T-helper 2 cell (primary cell): ENCODE measurements around the gene ACTRT2.

Experiments used
- DNase-seq, 5 experiments: peaks; one replicate each; pipeline versions ENCODE4 v3.0.0 to v3.0.0-alpha.2; 2012 to 2022

Gene ACTRT2

GRCh38 chr1:2983706-2984398 is 37.4 kb upstream of the ACTRT2 start:
- no peak for DNase-seq

GRCh38 chr1:2984399-2985061 is 36.7 kb upstream of the ACTRT2 start:
- no peak for DNase-seq

DNA sequence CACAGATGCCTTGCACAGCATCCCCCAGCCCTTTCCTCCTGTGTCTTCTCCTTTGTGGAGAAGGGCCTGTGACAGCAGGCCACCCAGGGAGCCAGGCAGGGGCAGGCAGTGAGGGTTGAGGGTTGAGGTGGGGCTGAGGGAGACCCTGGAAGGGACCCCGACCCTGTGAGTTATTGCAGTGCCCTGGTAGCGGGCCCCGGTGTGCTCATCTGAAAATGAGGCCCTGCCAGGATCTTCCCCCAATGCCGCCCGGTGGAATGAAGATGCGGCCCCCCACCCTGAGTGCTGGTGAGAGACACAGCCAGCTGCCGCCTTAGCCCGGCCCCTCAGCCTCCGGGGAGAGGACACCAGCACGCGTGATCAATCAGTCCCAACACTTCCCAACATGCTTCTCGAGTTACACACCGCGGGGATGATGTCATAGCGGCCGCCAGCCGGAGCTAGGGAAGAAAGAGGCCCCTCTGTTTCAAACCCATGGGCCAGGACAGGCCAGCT is 36.2 kb upstream of the ACTRT2 start:
- no peak for DNase-seq

DNA sequence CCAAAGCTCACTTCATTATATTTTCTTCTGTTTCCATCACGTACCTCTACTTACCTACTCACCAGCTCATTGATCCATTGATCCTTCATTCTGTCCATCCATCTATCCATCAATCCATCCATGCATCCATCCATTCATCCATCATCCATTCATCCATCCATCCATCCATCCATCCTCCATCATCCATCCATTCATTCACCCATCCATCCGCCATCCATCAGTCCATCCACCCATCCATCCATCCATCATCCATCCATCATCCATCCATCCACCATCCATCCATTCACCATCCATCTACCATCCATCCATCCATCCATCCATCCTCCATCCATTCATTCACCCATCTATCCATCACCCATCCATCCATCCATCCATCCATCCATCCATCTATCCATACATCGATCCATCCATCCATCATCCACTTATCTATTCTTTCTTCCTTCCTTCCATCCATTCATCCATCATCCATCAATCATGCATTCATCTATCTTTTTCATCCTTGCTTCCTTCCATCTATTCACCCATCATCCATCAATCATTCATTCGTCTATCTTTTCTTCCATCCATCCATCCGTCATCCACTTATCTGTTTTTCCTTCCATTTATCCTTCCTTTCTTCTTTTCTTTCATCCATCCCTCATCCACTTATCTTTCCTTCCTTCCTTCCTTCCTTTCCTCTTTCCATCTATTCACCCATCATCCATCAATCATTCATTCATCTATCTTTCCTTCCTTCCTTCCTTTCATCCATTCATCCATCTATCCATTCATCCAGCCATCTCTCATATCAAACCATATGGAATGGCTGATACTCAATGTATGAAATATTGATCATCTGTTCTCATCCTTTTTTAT is 35.3 kb upstream of the ACTRT2 start:
- DNase-seq = no peak

GRCh38 chr1:2986549-2987305 is 34.5 kb upstream of the ACTRT2 start:
- DNase-seq = no peak

- DNase-seq = no peak
Observed at GRCh38 chr1:2987773-2988172, 33.5 kb upstream of the ACTRT2 start.

DNA sequence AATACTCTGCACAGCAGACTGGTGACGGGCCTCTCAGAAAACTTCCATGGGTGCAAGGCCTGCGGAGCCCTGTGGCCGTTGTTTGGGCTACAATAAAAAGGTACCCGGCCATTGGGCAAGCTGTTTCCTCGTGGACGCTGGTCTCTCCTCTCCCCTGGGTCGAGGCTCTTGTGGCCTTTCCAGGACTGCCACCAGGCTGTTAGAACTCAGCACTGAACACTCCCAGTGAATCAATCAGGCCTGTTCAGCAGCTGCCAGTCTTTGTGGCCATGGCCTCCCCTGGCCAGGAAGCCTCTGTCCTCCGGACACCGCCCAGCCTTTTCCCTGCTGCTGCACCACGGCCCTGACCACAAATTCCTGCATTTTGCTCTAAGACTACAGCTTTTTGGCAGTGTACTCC is 33.0 kb upstream of the ACTRT2 start:
- no peak for DNase-seq

DNA sequence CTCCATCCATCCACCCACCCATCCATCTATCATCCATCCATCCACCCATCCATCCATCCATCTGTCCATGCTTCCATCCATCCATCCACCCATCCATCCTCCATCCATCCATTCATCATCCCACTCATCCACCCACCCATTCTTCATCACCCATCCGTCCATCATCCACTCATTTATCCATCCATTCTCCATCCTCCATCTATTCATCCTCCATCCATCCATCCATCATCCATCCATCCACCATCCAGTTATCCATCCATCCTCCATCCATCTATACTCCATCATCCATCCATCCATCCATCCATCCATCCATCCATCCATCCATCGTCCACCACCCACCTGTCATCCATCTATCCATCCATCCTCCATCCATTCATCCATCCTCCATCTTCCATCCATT is 32.1 kb upstream of the ACTRT2 start:
- DNase-seq = no peak

DNA sequence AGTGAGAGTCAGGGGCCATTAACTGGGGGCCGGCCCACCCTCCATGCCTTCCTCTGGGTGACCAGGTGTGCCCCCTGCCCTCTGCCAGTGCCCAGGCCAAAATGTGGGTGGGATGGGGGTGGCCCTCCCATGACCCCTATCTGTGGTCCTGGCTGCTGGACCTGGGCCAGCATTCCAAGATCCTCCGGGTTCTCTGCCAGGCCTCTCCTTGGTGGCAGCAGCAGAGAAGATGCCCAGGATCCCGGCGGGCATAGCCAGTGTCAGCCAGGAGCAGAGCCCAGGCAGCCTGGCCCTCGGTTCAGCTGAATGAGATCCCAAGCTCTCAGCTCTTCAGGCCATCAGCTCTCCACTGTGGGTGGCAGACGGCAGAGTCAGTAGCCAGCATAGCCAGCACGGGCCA is 31.3 kb upstream of the ACTRT2 start:
- no peak for DNase-seq

- no peak for DNase-seq
Observed at GRCh38 chr1:2990376-2991115, 30.7 kb upstream of the ACTRT2 start.

GRCh38 chr1:2991753-2992495 is 29.3 kb upstream of the ACTRT2 start:
- DNase-seq = no peak

DNA sequence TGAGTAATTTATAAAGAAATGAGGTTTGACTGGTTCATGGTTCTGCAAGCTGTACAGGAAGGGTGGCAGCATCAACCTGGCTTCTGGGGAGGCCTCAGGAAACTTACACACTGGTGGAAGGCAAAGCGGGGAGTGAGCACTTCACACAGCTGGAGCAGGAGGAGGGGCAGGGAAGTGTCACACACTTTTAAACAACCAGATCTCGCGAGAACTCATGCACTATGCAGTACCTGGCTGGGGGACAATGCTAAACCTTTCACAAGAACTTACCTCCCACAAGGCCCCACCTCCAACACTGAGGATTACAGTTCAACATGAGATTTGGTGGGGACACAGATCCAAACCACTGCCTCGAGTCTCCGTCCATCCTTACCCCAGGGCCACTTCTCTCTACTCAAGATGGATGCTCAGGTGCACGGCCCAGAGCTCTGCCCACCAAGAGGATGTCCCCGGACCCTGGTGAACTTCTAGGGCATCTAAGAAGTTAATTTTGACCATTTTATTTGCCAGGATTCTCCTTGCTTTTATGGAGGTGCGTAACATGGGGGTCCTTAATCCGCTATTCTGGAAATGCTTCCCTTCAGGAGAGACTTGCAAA is 22.7 kb upstream of the ACTRT2 start:
- DNase-seq = no peak

DNA sequence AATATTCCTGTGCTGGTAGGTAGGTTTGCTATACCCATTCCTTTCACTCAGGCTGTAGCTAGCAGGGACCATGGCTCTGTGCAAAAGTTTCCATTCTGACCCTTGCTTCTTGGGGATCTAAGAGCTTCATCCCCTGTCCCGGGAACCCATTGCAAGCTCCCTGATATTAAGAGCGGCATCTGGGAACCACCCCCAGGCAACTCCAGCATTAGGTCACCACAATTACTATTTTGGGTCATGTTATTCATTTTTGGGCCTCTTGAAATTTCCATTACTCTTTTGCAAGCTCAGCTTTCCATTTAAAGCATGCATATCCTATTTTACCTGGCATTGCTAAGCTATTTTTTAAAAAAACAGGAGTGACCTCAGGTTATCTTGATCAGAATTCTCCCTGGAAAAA is 22.1 kb upstream of the ACTRT2 start:
- DNase-seq = no peak

DNA sequence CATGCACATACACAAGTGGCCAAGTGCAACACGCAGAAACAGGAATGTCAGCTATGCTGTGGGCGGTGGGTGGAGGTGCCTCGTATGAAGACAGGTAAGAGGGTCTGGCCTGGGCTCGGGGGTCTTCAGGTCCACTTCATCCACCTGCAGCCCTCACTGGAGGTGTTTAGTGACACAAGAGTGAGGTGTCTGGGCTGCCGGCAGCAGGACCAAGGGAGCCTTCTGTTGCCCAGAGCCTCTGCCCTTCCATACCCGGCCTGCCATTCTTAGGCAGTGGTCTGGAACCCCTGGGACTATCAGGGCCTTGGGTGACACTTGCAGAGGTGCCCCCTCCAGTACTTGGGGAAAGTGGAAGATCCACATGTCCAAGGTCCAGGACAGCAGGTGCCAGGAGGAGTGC is 21.7 kb upstream of the ACTRT2 start:
- DNase-seq = no peak

GRCh38 chr1:3000214-3000613 is 21.1 kb upstream of the ACTRT2 start:
- DNase-seq = no peak

DNA sequence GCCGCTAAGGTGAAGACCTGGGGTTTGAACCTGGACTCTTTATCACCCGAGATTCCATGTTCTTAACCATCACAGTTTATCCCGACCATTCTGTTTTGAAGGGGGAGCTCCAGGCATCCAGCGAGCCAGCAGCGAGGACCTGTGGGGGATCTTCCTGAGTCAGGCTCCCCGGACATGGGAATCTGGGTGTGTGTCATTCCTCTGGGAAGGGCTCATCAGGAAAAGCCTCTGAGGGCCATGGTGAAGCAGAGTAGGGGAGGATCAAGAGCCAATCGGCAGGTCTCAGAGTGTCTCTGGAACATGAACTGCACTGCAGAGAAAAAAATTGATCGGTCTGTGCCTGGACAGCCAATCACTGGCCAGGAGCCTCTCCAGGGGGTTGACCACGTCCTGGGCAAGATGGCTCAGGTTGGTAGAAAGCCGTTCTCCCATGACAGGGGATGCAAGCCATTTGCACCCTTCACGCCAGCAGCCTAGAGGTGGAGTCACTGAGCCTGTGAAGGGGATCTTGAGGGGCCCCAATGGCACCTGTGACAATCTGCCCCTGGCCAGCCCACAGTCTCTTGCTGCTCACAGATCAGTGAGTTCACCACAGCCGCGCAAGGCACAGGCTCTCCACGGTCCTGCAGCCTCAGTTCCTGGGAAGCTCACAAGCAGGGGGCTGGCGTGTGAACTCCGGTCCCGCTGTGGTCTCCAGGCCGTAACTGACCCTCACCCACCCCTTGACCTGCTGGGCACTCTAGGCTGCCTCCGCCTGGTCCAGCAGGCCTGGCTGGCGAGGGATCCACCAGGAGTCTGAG is 20.4 kb upstream of the ACTRT2 start:
- DNase-seq = no peak

- no peak for DNase-seq
Observed at GRCh38 chr1:3001471-3002348, 19.6 kb upstream of the ACTRT2 start.

GRCh38 chr1:3002349-3003038 is 18.8 kb upstream of the ACTRT2 start:
- DNase-seq = no peak
